K562 (cell line): ENCODE data around the gene MAP7D1. TPM values are rescaled to one million over a fixed set of nuclear protein-coding genes. Genes with fewer than 3 reads are reported as not detected.

Source experiments
- BDP1 ChIP-seq: IDR thresholded peaks from 3 replicates; pipeline ENCODE4 v1.6.1; 2011; ENCODE audit not compliant: insufficient read length, insufficient read depth
- BRD4 ChIP-seq: fragments of 200-600 bp; sonication (generic); IDR thresholded peaks from 2 replicates; pipeline ENCODE4 v1.6.1; 2017; ENCODE audit warnings: inconsistent platforms
- CREB1 ChIP-seq, 2 experiments: sonication (generic) in 1 of 2; formaldehyde crosslinking in 1 of 2; IDR thresholded peaks; 2 replicates each; pipeline versions ENCODE4 v1.6.1 to v1.8.0; 2012 to 2022; ENCODE audit warnings: inconsistent platforms in 1 of 2, mild to moderate bottlenecking in 1 of 2, missing genetic modification reagents in 1 of 2, moderate library complexity in 1 of 2
- EGR1 ChIP-seq: fragments of 450-650 bp; conservative IDR thresholded peaks from 2 replicates; pipeline ENCODE4 v1.6.1; 2017; ENCODE audit warnings: mild to moderate bottlenecking
- GATAD2A ChIP-seq: fragments of 450-650 bp; IDR thresholded peaks from 2 replicates; pipeline ENCODE4 v1.6.1; 2017
- HOXB6 ChIP-seq: fragments of 250-450 bp; sonication (Bioruptor Pico); IDR thresholded peaks from 2 replicates; pipeline ENCODE4 v1.5.1; 2022; ENCODE audit warnings: mild to moderate bottlenecking, borderline replicate concordance
- MAZ ChIP-seq, 2 experiments: fragments of 450-650 bp in 1 of 2; sonication (generic) in 1 of 2; formaldehyde crosslinking; IDR thresholded peaks in 1 of 2; conservative IDR thresholded peaks in 1 of 2; 2 replicates each; pipeline versions ENCODE4 v1.4.0 to v1.5.0; 2020; ENCODE audit warnings: mild to moderate bottlenecking in 1 of 2, missing genetic modification reagents in 1 of 2
- SIN3A ChIP-seq, 2 experiments: fragments of 150-350 bp in 1 of 2; IDR thresholded peaks; 2 replicates each; pipeline ENCODE4 v1.6.1; 2011 to 2016; ENCODE audit warnings: borderline replicate concordance in 2 of 2, low read depth in 2 of 2, low read length in 2 of 2, mild to moderate bottlenecking in 2 of 2, moderate library complexity in 2 of 2; ENCODE audit not compliant: control insufficient read depth in 1 of 2
- TAL1 ChIP-seq: fragments of 450-650 bp; IDR thresholded peaks from 2 replicates; pipeline ENCODE4 v1.6.1; 2016; ENCODE audit warnings: mild to moderate bottlenecking
- TCF3 ChIP-seq: sonication (generic); formaldehyde crosslinking; IDR thresholded peaks from 2 replicates; pipeline ENCODE4 v1.4.0; 2020; ENCODE audit warnings: mild to moderate bottlenecking, missing genetic modification reagents
- ZNF586 ChIP-seq: fragments of 450-650 bp; formaldehyde crosslinking; conservative IDR thresholded peaks from 2 replicates; pipeline ENCODE4 v1.4.0; 2020; ENCODE audit warnings: mild to moderate bottlenecking, moderate library complexity
- ZNF780A ChIP-seq: fragments of 250-450 bp; sonication (Bioruptor Pico); IDR thresholded peaks from 2 replicates; pipeline ENCODE4 v1.5.0; 2021; ENCODE audit warnings: mild to moderate bottlenecking
- polyA plus RNA-seq, 8 experiments: library from polyadenylated mRNA; depleted of rRNA in 4 of 8; stranded (reverse) in 5 of 8; unstranded in 3 of 8; fragments of >200 nt; fragmentation: Nextera tagmentation in 2 of 8; fragmentation: Illumina TruSeq in 1 of 8; extraction: Ambion mirVana in 2 of 8; extraction: Trizol in 1 of 8; gene quantifications; 2 replicates each; pipeline versions ENCODE4 v1.2.1 to v1.2.3, GENCODE V29; 2011 to 2014; ENCODE audit warnings: inconsistent platforms in 1 of 8, missing spikeins in 1 of 8
- total RNA-seq, 7 experiments: library from RNA; depleted of rRNA in 6 of 7; stranded (reverse); fragments of >200 nt in 6 of 7; fragmentation: Illumina TruSeq in 2 of 7; extraction: Trizol in 2 of 7; gene quantifications; 2 replicates each; pipeline versions ENCODE4 v1.2.1 to v1.2.3, GENCODE V29; 2011 to 2021; ENCODE audit warnings: low replicate concordance in 1 of 7
- TF ChIP-seq, protein P1 (sequence below), 3 experiments: fragments of 200-800 bp in 1 of 3; fragments of 250-450 bp in 1 of 3; fragments of 450-650 bp in 1 of 3; sonication (Bioruptor Pico) in 1 of 3; sonication (Bioruptor generic) in 1 of 3; formaldehyde crosslinking in 1 of 3; IDR thresholded peaks; 2 replicates each; pipeline versions ENCODE4 v1.6.1 to v1.8.0; 2016 to 2022; ENCODE audit warnings: mild to moderate bottlenecking in 2 of 3, missing genetic modification characterization in 2 of 3, missing compliant biosample characterization in 1 of 3, moderate library complexity in 1 of 3
- TF ChIP-seq, protein P2 (sequence below): fragments of 250-450 bp; sonication (Bioruptor Pico); IDR thresholded peaks from 2 replicates; pipeline ENCODE4 v1.8.0; 2022; ENCODE audit warnings: inconsistent platforms, mild to moderate bottlenecking, moderate library complexity, borderline replicate concordance
- TF ChIP-seq, protein P3 (sequence below), 2 experiments: fragments of 450-650 bp; IDR thresholded peaks; 2 replicates each; pipeline ENCODE4 v1.6.1; 2018; ENCODE audit warnings: mild to moderate bottlenecking in 2 of 2, low read depth in 1 of 2; ENCODE audit not compliant: partially characterized antibody in 2 of 2

Gene MAP7D1
- total and polyA plus RNA-seq, 9 of the 15 experiments (the other 6 are each of a cell fraction or from before 2014, with no cell fraction given) = 3.6 to 108 (median 34.5) TPM

DNA sequence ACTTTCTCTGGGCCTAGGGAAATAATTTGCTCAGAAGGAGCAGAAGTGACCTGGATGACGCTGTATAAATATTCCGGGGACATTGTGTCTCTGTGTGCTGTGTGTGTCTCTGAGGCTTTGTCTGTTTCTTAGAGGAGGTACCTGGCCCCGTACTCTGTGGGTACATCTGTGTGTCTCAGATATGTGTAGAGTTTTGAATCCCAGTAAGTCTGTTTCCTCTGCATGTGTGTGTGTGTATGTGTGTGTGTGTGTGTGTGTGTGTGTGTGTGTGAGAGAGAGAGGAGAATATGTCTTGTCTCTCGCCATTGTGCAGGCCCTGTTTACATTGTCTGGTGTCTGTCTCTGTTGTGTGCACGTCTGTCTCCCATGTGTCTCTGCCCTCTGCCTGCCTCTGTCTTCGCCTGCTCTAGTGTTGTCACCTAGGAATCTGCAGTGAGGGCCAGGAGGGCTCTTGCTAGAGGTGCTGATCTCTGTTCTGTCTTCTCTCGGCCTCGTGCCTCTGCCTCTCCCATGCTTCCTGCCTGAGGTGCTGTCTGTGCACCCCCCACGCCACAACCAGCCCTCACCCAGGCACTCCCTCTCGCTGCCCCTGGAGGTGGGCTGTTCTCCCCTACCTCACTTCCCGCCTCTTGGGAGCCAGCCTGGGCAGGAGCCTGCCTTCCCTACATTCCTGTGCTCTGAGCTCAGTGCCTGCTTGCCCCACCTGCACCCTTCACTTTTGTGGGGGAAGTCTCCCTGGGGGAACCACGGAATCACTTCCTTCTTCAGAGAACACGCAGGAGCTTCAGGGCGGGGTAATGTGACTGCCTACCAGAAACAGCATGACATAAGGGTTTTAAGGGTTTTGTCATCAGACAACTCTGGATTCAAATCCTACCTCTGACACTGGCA is 5.9 kb downstream of the MAP7D1 start (continued):
- no peak for TF ChIP-seq SIN3A (IDR thresholded peaks at IDR 0.05; ENCODE audit: borderline replicate concordance in 2 of 2, control insufficient read depth in 1 of 2, low read depth in 2 of 2, low read length in 2 of 2)
- TF ChIP-seq ZNF586 (CRISPR knock-in tag) = no peak
- TF ChIP-seq, protein P1, sequence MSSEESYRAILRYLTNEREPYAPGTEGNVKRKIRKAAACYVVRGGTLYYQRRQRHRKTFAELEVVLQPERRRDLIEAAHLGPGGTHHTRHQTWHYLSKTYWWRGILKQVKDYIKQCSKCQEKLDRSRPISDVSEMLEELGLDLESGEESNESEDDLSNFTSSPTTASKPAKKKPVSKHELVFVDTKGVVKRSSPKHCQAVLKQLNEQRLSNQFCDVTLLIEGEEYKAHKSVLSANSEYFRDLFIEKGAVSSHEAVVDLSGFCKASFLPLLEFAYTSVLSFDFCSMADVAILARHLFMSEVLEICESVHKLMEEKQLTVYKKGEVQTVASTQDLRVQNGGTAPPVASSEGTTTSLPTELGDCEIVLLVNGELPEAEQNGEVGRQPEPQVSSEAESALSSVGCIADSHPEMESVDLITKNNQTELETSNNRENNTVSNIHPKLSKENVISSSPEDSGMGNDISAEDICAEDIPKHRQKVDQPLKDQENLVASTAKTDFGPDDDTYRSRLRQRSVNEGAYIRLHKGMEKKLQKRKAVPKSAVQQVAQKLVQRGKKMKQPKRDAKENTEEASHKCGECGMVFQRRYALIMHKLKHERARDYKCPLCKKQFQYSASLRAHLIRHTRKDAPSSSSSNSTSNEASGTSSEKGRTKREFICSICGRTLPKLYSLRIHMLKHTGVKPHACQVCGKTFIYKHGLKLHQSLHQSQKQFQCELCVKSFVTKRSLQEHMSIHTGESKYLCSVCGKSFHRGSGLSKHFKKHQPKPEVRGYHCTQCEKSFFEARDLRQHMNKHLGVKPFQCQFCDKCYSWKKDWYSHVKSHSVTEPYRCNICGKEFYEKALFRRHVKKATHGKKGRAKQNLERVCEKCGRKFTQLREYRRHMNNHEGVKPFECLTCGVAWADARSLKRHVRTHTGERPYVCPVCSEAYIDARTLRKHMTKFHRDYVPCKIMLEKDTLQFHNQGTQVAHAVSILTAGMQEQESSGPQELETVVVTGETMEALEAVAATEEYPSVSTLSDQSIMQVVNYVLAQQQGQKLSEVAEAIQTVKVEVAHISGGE (CRISPR knock-in tag; IDR thresholded peaks at IDR 0.05) = 0 out of 6 replicates have a peak, but pooled peaks of 1 of the 3 experiments have one; percentile 7
- no peak for TF ChIP-seq ZNF780A (CRISPR knock-in tag)
- no peak for TF ChIP-seq EGR1
- TF ChIP-seq HOXB6 = no peak
- TF ChIP-seq TAL1 = 0 out of 2 replicates have a peak, but pooled peaks have one; percentile 26
- peak; percentile 66 for TF ChIP-seq CREB1 (IDR thresholded peaks at IDR 0.05)
- peak; percentile 36; the same call in 1 of the 2 replicates for TF ChIP-seq CREB1 (CRISPR knock-in tag; IDR thresholded peaks at IDR 0.05)
- TF ChIP-seq, protein P2, sequence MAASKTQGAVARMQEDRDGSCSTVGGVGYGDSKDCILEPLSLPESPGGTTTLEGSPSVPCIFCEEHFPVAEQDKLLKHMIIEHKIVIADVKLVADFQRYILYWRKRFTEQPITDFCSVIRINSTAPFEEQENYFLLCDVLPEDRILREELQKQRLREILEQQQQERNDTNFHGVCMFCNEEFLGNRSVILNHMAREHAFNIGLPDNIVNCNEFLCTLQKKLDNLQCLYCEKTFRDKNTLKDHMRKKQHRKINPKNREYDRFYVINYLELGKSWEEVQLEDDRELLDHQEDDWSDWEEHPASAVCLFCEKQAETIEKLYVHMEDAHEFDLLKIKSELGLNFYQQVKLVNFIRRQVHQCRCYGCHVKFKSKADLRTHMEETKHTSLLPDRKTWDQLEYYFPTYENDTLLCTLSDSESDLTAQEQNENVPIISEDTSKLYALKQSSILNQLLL (CRISPR knock-in tag) = no peak
- TF ChIP-seq TCF3 (CRISPR knock-in tag) = no peak; the same call in 1 of the 2 replicates
- TF ChIP-seq BDP1 = no peak
- 0 out of 4 replicates have a peak, but pooled peaks of 1 of the 2 experiments have one; percentile 29 for TF ChIP-seq MAZ (CRISPR knock-in tag; conservative IDR thresholded peaks at IDR 0.05 in 1 of 2, IDR thresholded peaks at IDR 0.05 in 1 of 2)
- no peak for TF ChIP-seq GATAD2A
- no peak for TF ChIP-seq BRD4
- TF ChIP-seq, protein P3, sequence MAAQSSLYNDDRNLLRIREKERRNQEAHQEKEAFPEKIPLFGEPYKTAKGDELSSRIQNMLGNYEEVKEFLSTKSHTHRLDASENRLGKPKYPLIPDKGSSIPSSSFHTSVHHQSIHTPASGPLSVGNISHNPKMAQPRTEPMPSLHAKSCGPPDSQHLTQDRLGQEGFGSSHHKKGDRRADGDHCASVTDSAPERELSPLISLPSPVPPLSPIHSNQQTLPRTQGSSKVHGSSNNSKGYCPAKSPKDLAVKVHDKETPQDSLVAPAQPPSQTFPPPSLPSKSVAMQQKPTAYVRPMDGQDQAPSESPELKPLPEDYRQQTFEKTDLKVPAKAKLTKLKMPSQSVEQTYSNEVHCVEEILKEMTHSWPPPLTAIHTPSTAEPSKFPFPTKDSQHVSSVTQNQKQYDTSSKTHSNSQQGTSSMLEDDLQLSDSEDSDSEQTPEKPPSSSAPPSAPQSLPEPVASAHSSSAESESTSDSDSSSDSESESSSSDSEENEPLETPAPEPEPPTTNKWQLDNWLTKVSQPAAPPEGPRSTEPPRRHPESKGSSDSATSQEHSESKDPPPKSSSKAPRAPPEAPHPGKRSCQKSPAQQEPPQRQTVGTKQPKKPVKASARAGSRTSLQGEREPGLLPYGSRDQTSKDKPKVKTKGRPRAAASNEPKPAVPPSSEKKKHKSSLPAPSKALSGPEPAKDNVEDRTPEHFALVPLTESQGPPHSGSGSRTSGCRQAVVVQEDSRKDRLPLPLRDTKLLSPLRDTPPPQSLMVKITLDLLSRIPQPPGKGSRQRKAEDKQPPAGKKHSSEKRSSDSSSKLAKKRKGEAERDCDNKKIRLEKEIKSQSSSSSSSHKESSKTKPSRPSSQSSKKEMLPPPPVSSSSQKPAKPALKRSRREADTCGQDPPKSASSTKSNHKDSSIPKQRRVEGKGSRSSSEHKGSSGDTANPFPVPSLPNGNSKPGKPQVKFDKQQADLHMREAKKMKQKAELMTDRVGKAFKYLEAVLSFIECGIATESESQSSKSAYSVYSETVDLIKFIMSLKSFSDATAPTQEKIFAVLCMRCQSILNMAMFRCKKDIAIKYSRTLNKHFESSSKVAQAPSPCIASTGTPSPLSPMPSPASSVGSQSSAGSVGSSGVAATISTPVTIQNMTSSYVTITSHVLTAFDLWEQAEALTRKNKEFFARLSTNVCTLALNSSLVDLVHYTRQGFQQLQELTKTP (IDR thresholded peaks at IDR 0.05; ENCODE audit: low read depth in 1 of 2, partially characterized antibody in 2 of 2) = no peak
